ENCODE data around the gene MIAT.

MIAT gene

GRCh38 chr22:26691377-26691716 lies 34.0 kb downstream of the MIAT start:
- DNase-seq (ENCODE audit: low read depth in 2 of 2), result no peak
- H3K4me3 ChIP-seq (replicated peaks in 1 of 2; ENCODE audit: low read depth in 2 of 2, low read length in 2 of 2), result no peak overlapping the region
- no peak for TF ChIP-seq CTCF (IDR thresholded peaks at IDR 0.05; ENCODE audit: low read depth, low read length)

GRCh38 chr22:26692215-26692614 lies 34.8 kb downstream of the MIAT start:
- no peak for TF ChIP-seq CTCF (IDR thresholded peaks at IDR 0.05; ENCODE audit: low read depth, low read length)
- H3K4me3 ChIP-seq (replicated peaks in 1 of 2; ENCODE audit: low read depth in 2 of 2, low read length in 2 of 2), result no peak overlapping the region
- DNase-seq (ENCODE audit: low read depth in 2 of 2), result no peak

- TF ChIP-seq CTCF (IDR thresholded peaks at IDR 0.05; ENCODE audit: low read depth, low read length), result no peak
- no peak for DNase-seq (ENCODE audit: low read depth in 2 of 2)
- H3K4me3 ChIP-seq (replicated peaks in 1 of 2; ENCODE audit: low read depth in 2 of 2, low read length in 2 of 2), result no peak overlapping the region
Observed at GRCh38 chr22:26697151-26697550, 39.8 kb downstream of the MIAT start.

- TF ChIP-seq CTCF (IDR thresholded peaks at IDR 0.05; ENCODE audit: low read depth, low read length), result no peak
- H3K4me3 ChIP-seq (replicated peaks in 1 of 2; ENCODE audit: low read depth in 2 of 2, low read length in 2 of 2), result no peak overlapping the region
- no peak for DNase-seq (ENCODE audit: low read depth in 2 of 2)
Observed at GRCh38 chr22:26700462-26700861, 43.1 kb downstream of the MIAT start.

GRCh38 chr22:26700886-26701285 lies 43.5 kb downstream of the MIAT start:
- H3K4me3 ChIP-seq (replicated peaks in 1 of 2; ENCODE audit: low read depth in 2 of 2, low read length in 2 of 2), result no peak overlapping the region
- DNase-seq (ENCODE audit: low read depth in 2 of 2), result no peak
- no peak for TF ChIP-seq CTCF (IDR thresholded peaks at IDR 0.05; ENCODE audit: low read depth, low read length)

GRCh38 chr22:26701323-26701722 lies 43.9 kb downstream of the MIAT start:
- no peak for TF ChIP-seq CTCF (IDR thresholded peaks at IDR 0.05; ENCODE audit: low read depth, low read length)
- no peak overlapping the region for H3K4me3 ChIP-seq (replicated peaks in 1 of 2; ENCODE audit: low read depth in 2 of 2, low read length in 2 of 2)
- no peak for DNase-seq (ENCODE audit: low read depth in 2 of 2)
